Mammary microvascular endothelial cell (primary cell): ENCODE measurements around the gene OPRL1. TPM values are rescaled to one million over a fixed set of nuclear protein-coding genes. Genes with fewer than 3 reads are reported as not detected.

Source experiments
- total RNA-seq: library from RNA; depleted of rRNA; stranded (reverse); fragments of >200 nt; gene quantifications from 2 replicates; pipeline ENCODE4 v1.2.3, GENCODE V29; 2015

The OPRL1 gene
- total RNA-seq = 0.54 and 0.67 TPM in 2 replicates

GRCh38 chr20:64080013-64080812 is at the start of gene OPRL1:
TSS of gene OPRL1 (plus strand) at chr20:64080082. CDS start at chr20:64092721, 12,639 bp downstream.

GRCh38 chr20:64035933-64036345 is 43.9 kb upstream of the OPRL1 start, which contains the start of gene C20orf204:
TSS of gene C20orf204 (plus strand) at chr20:64036182. CDS start at chr20:64036324, 142 bp downstream.

GRCh38 chr20:64049060-64049877 is 30.6 kb upstream of the OPRL1 start, which contains the start of gene SOX18:
TSS of gene SOX18 (minus strand) at chr20:64049639. CDS start at chr20:64049516, 123 bp downstream.

GRCh38 chr20:64062596-64063388 is 17.1 kb upstream of the OPRL1 start, which contains the start of gene TCEA2:
TSS of gene TCEA2 (plus strand) at chr20:64063198. CDS start at chr20:64063313, 115 bp downstream.

GRCh38 chr20:64079273-64080012 is 439 bp upstream of the OPRL1 start, which contains the start of gene RGS19:
TSS of gene RGS19 (minus strand) at chr20:64079518. CDS start at chr20:64076886, 2,632 bp downstream.

GRCh38 chr20:64083804-64084684 is 4.2 kb downstream of the OPRL1 start, which contains the start of gene LKAAEAR1:
TSS of gene LKAAEAR1 (minus strand) at chr20:64084398. CDS start at chr20:64084219, 179 bp downstream.

GRCh38 chr20:64106981-64107735 is 27.3 kb downstream of the OPRL1 start, which contains the start of gene NPBWR2:
TSS of gene NPBWR2 (minus strand) at chr20:64107565. CDS start at chr20:64106831, 734 bp downstream.

Other genes starting within 250 kb of the OPRL1 start
- gene ZBTB46, start 248.8 kb upstream of the OPRL1 start, total RNA-seq = 2.7 and 2.9 TPM in 2 replicates
- not detected in 2 replicates for gene ABHD16B, start 218.6 kb upstream of the OPRL1 start, total RNA-seq
- gene TPD52L2, start 214.8 kb upstream of the OPRL1 start, total RNA-seq = 153 and 179 TPM in 2 replicates
- gene DNAJC5, start 185.0 kb upstream of the OPRL1 start, total RNA-seq = 67.8 and 71.2 TPM in 2 replicates
- 27.4 and 33.7 TPM in 2 replicates for gene UCKL1, start 123.7 kb upstream of the OPRL1 start, total RNA-seq
- 10.7 and 13.0 TPM in 2 replicates for gene ZNF512B, start 110.2 kb upstream of the OPRL1 start, total RNA-seq
- gene SAMD10, start 100.4 kb upstream of the OPRL1 start, total RNA-seq = 0.94 and 1.00 TPM in 2 replicates
- gene PRPF6, start 99.0 kb upstream of the OPRL1 start, total RNA-seq = 48.7 and 56.6 TPM in 2 replicates
- gene C20orf204, start 43.9 kb upstream of the OPRL1 start, total RNA-seq = 0.44 and 0.73 TPM in 2 replicates
- 19.4 and 25.2 TPM in 2 replicates for gene SOX18, start 30.4 kb upstream of the OPRL1 start, total RNA-seq
- gene TCEA2, start 16.9 kb upstream of the OPRL1 start, total RNA-seq = 11.1 and 18.7 TPM in 2 replicates
- 20.3 and 29.3 TPM in 2 replicates for gene RGS19, start 564 bp upstream of the OPRL1 start, total RNA-seq
- gene LKAAEAR1, start 4.3 kb downstream of the OPRL1 start, total RNA-seq = not detected in 2 replicates
- not detected in 2 replicates for gene NPBWR2, start 27.5 kb downstream of the OPRL1 start, total RNA-seq
- not detected in 2 replicates for gene MYT1, start 84.4 kb downstream of the OPRL1 start, total RNA-seq
- 24.9 and 42.6 TPM in 2 replicates for gene PCMTD2, start 175.7 kb downstream of the OPRL1 start, total RNA-seq